GM18517 (cell line): Measurements from ENCODE around the gene RHBDF2.
"Not testable (repeated sequence)": the region's sequence is repeated elsewhere in the genome, so short reads cannot be mapped to it uniquely, and the experiment has no call there.

Experiments
- ATAC-seq: cut with Tn5 transposase; IDR thresholded peaks from one replicate; pipeline ENCODE4 v1.9.1; 2021; ENCODE audit warnings: mild to moderate bottlenecking, moderate library complexity; ENCODE audit not compliant: unreplicated experiment

RHBDF2 gene

DNA sequence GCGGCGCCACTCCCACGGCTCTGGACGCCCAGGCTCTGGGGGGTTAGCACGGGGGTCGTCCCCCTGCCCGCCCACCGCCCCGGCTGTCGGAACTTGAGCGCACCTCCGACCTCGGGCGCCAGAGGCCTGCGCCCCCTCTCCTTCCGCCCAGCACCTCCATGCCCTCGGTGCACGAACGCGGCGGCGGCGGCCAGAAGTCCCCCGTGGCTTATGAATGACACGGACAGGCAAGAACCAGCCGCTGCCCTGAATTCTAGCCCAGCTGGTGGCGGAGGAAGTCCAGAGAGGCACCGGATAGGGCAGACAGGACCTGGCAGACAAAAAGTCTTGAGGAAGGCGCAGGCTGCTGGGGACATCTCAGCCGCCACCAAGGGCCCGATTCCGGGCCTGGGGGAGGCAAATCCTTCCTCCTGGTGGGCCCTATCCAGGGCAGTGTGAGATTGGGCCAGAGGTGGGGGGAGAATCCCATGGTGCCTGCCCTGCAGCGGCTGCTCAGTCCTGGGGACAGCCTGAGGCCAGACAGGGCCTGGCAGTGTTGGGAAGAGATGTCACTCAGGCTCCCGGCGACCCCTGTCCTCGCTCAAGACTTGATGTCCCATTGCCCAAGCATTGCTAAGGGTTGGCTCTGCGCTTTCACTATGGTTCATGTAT is 37.2 kb upstream of the RHBDF2 start:
- ATAC-seq, result no peak

DNA sequence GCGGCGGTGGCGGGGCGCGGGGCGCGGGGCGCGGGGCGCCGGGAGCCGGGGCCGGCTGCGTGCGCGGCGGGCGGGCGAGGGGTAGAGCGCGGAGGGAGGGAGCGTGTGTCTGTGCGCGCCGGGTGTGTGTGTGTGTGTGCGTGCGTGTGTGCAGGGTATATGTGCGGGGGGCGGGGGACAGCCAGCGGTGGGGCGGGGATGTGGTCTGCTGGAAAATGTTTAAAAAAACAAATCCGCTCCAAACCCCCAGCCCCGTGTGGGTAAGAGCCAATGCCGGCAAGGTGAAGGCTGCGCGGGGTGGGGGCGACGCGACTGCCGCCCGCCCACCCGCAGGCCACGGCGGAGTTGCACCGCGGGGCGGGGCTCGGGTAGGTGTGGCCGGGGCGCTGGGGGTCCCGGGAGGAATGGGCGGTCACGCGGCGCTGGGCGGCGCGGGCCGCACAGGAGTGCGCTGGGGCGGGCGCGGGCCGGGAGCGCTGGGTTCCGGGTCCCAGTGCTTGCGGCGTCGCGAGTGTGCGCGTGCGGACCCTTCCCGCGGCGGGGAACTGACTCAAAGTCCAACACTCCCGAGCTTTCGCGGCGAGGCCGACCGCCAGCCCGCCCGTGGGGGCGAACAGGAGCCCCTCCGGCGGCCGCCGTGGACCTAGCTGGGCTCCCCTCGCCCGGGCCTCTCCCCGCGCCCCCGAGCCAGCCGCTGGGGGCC is 36.5 kb upstream of the RHBDF2 start, which contains the start of gene CYGB:
TSS of gene CYGB (minus strand) at position 132 of the 703 bp plus-strand sequence. CDS start 167 bp downstream, outside the sequence.
- no peak for ATAC-seq

DNA sequence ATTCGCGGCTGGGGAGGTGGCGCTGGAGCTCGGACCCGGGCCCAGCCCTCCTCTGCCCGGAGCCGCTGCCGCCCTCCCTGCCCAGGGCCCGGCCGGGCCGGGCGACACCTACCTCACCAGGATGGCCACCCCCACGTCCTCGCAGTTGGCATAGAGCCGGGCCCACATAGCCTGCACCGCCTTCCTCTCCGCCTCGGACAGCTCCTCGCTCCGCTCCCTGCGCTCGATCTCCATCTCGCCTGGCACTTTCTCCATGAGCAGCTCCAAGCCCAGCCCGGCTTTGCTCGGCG is 36.0 kb upstream of the RHBDF2 start:
- no peak for ATAC-seq

DNA sequence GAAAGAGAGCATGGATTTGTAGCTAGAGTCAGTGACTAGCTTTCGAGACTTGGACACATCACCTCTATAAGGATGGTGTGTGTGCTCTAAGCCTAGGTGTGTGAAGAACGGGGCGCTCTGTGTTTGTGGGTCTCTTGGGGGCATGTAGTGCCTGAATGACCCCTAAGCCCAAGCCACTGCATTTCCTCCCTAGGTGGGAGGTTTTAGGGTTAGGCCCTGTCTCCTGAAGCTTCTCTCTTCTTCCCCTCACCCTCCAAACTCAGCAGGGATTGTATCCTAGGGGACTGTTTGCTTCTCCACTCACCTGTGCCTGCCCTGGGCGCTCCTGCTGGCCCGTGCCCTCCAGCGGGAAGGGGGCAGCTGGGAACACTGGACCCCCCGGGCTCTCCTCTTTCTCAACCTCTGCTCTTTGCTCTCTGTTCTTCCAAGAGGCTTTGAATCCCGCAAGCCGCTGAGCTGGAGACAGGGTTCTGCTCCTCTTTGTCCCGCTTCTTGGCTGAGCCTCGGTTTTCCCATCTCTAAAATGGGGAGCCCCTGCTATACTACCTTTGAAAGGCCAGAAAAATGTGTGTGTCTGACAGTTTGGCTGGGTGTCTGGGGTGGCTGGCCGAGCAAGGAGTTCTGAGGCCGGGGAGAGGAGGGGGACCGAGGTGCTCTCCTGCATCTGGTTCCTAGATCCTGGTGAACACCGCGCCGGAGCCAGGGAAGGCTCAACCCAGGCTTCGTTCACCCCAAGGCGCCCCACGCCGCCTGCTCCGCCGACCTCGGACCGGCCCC is 35.5 kb upstream of the RHBDF2 start:
- ATAC-seq, result no peak

DNA sequence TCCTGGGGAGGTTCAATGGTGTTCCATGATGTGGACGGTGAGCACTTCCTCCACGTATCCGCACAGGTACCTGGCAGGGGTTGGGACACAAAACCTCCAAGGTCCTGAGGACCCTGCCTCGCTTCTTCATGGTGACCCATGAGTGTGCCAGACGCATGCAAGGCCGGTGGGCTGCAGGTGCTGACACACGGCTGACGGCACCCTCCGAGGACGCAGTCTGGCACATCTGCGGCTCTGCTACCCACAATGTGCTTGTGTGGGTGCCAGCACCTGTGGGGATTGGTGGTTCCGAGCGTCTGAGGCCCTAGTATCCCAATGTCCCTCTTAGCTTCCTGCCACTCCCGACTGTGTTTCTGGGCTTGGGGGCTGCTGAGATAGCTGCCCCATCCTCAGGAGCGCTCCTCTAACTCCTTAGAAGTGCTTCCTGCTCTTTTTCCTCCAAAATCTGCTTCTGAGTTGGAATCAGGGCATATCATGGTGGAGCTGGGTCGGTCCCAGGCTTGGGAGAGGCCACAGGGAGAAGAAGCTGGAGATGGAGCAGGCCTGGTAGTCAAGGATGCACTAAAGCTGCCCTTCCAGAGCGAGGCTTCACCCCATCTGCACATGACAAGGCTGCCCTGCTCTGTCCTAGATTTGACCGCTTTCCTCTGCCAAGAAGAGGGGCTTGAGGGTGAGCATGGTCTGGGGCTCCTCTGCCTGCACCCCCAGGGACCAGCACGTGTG is 34.7 kb upstream of the RHBDF2 start:
- no peak for ATAC-seq

DNA sequence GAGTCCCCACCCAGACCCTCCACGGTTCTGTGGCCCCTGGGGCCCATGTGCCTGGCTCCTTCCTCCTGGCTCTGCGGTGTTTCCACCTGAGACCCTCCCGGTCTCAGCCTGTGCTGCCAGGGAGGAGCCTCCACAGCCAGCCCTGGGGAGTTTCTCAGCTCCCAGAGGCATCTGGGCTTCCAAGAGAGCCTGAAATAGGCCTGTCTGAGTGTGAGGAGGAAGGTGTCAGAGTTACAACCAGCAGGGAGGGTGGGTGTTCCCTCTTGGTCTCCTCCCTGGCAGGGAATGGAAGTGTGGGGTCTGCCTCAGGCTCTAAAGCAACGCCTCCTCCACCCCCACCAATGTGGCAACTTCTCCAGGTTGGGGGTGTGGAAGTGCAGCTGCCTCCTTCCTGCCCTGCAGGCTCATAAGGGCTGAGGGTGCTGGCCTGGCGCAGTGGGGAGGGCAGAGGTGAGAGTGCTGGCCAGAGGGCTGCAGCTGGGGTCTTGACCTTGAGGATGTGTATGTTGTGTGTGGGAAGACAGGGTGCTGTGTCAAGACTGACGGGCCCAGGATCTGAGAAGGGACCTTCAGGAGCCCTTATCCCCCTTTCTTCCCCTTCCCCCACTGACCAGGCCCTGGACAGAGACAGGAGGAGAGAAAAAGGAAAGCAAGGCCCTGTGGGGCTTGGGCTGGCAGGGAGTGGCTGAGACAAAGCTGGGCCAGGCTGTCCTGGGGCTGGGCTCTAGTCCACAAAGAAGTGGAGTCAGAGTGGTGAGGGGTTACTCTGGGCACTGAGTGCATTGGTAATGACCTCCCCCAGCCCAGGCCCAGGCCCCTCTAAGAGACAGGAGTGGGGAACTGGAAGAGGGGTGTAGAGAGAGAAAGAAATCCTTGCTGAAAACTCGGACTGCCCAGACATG is 33.9 kb upstream of the RHBDF2 start:
- ATAC-seq, result no peak

DNA sequence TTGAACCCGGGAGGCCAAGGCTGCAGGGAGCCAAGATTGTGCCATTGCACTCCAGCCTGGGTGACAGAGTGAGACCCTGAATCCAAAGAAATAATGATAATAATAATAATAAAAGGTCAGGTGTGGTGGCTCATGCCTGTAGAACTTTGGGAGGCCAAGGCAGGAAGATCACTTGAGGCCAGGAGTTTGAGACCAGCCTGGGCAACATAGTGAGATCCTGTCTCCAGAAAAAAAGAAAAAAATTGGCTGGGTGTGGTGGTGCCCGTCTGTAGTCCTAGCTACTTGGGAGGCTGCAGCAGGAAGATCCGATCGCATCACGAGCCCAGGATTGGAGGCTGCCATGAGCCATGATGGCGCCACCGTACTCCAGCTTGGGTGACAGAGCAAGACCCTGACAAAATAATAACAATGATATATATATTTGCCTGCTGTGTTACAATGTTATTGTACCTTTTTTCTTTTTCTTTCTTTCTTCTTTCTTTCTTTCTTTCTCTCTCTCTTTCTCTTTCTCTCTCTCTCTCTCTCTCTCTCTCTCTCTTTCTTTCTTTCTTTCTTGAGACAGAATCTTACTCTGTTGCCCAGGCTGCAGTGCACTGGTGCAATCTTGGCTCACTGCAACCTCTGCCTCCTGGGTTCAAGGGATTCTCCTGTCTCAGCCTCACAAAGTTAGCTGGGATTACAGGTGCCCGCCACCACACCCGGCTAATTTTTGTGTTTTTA is 32.6 kb upstream of the RHBDF2 start:
- not testable (repeated sequence) for ATAC-seq

DNA sequence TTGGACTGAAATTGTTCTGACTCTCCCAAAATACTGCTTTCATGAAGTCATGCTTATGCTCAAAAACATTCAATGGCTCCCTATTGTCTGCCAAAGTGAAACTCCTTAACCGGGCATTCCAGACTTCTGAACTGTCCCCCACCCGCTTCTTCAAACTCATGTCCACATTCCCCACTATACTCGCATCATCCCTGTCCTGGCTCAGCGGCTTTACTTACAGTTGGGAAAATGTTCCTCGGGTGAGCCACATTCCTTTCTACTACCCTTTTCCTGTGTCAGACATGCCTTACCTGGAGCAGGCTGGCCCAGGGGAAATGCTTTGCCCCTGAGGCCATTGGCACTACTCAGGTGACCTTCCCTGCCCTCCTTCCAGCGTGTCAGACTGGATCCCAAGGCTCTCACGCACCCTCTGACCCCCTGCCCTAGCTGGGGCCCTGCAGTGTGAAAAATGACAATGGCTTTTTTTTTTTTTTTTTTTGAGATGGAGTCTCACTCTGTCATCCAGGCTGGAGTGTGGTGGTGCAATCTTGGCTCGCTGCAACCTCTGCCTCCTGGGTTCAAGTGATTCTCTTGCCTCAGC is 30.9 kb upstream of the RHBDF2 start:
- ATAC-seq, result no peak

DNA sequence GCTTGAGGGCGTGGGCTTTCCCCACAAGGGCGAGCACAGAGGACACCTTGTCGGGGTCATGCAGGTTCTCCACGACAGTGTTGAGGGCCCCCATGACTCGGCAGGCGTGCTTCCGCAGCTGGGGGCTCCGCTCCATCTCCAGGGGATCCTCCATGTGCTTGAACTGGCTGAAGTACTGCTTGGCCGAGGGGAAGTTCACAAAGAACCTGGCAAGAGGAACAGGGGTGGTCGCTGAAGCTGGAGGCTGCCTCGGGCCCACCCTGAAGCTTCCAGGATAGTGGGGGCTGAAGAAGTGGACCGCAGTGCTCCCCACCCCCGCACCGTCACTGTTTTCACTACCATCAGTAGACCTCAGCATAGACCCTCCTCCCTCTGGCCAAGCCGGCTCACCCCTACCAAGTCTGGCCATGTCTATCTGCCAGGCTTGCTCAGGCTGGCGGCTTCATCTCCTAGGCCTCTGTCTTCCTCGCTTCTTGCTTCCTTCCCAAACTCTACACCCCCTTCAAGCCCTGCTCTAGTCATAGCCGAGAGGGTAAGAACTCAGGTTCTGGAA is 30.3 kb upstream of the RHBDF2 start:
- no peak for ATAC-seq

DNA sequence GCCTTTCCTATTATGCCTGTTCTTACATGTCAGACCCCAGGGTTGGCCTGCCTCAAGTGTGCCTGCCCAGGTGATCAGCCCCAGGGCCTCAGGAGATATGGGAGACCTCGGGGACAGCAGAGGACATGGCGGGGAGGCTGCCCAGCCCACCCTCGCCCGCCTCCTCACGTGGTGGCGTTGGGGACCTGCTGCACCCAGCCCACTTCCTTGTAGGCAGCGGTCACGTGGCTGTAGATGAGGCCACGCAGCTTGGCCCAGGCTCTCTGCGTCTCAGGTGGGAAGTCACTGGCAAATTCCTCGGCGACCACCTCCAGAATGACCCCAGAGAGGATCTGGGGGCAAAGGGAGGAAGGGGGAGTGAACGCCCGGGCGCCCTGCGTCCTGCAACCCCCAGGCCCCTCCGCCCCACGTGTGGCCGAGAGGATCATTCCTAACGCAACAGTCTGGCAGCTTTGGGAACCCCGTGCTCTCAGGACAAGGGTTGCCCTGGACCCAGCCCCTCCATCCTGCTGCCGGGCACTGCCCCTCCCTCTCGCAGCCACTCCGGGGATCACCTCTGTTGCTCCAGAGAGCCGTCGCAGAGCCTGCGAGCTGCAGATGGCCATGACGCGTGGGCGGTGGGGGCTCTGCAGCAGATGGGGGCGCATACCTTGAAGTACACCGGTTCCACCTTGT is 29.7 kb upstream of the RHBDF2 start:
- no peak for ATAC-seq

DNA sequence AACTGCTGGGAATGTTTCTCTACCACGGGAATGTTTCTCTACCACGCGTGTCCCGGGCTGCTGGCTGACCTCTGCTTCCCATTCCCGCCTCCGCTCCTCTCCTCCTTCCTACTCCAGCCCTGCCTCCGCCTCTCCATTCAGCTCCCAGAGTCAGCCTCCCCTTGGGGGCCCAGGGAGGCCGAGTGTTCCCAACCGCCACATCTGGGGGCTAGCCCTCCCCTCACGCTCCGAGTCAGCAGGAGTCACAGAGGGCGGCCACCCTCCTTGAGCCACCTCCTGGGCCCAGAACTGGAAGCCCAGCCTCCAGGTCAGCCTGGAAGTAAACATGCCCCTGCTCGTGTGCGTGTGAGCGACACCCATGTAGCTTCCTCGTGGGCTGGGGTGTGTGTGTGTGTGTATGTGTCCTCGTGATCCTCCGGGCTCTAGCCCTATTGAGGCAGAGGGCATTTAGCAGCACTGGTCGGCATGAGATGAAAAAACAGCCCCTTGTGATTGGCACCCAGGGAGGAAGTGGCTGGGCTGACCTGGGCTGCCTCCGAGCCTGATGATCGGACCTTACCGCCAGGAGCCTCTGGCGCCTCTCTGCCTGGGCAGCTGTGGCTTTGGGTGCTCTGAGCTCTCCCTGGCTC is 29.0 kb upstream of the RHBDF2 start:
- no peak for ATAC-seq

DNA sequence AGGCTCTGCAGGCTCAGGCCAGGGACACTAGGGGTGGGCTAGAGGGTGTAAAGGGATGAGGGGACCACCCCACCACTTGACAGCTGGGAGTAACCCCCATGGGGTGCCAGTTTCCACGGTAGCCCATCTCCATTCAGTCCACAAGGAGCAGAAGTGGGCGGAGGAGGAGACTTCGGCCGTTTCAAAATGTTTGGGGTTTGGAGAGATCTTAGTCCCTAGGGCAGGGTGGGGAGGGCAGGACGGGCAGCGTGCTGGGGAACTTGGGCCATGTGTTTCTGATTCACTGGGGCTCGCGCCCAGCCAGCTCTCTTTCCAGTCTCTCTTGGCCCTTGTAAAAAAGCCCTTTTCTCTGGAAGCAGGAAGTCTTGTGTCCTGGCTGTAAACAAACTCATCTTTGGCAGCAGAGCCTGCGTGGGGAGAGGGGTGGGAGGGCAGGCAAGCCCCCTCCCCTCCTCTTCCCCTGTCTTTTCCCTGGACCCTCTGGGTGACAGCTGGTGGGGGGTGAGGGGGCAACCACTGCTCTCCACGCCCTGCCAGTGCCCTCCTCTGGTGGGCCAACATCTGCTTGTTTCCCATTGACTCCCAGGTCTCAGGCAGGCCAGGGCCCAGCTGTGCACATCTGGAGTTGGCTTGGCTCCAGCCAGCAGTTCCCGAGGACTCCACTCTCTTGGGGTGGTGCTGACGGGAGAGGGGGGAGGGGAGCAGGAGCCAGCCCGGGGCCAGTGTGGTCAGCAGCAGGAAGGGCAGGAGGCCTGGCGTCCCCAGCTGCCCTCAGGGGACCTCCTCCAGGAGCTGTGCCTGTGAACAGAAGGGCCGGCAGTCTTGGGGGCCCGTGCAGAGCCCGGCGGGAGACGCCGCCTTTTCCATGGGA is 28.2 kb upstream of the RHBDF2 start:
- no peak for ATAC-seq

DNA sequence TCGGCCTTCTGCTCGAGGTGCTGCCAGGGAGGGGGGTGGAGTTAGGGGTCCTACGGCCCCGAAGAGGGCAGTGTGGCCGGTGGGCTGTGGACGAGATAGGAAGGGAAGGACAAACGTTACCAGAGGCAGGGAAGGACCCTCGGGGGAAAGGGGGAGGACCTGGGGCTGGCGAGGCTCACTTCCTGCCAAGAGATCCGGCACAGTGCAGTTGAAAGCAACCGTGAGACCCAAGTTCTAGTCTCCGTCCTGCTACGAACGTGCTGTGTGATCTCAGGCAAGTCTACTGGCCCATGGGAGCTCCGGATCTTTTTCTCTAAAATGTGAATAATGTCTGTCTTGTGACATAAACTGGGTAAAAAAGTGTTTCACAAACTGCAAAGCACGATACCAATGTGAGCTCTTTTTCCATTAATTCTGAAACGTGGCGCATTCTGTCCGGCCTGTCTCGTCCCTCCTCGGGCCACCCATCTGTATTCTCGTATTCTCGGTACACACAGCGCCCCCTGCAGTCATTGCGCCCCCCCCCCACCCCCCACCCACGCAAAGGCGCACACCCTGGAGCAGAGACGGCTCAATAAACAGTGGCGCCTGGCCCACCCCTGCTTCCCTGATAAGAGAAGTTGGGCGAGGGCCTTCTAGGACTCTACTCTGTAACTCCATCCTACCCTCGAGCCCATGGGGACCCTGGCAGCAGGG is 27.5 kb upstream of the RHBDF2 start:
- ATAC-seq, result no peak

DNA sequence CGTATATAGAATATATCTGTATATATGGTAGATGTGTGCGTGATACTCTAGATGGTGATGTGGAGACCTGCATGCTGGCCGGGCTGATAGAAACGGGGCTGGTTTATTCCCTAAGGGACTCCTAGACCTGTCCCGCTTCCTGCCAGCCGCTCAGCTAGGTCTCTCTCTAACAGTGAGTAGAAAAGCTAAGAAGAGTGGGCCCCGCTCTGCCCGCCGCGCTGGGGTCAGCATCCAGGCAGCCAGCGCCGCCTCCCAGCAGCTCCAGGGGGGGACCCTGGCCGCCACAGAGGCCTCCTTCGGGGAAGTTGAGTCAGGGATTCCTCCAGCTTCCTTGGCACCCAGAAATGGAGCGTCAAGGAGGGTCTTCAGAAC is 26.9 kb upstream of the RHBDF2 start:
- ATAC-seq, result peak; percentile 38

DNA sequence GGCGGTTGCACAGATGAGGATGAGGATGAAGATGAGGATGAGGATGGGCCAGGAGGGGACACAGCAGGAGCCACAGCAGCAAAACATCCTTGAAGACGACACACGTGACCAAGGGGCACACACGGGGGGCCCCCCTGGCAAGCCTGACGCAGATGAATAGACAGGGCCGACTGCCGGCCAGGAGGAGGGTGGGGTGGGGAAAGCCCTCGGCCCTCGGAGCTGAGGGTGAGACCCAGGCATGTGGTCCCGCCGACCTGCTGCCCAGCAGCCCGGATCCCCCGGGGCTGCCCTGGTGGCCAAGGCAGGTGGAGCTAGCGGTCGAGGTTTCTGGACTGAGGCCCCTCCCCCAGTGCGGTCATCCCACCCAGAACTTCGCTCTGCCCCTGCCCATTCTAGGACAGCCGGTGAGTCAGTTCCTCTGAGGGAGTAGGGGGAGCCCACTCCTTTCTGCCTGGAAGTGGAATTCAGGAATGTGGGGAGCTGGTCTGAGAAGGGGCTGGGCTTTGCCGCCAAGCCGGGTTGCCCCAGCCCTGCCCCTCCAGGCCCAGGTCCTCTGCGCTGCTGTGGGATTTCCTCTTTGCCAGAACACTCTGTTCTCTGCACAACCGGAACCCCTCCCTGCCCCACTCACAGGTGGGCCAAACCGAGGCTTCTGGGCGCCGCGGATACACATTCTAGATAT is 26.3 kb upstream of the RHBDF2 start:
- peak; percentile 48 for ATAC-seq

DNA sequence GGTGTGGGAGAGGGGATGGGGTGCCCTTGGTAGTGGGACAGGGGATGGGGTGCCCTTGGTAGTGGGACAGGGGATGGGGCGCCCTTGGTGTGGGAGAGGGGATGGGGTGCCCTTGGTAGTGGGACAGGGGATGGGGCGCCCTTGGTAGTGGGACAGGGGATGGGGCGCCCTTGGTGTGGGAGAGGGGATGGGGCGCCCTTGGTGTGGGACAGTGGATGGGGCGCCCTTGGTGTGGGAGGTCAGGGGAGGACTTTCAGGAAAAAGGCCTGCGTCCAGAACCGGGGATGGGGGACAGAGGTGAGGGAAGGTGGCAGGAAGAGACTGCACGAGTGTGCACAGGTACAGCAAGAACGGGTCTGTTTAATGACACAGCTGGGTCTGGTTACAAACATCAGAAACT is 25.8 kb upstream of the RHBDF2 start:
- not testable (repeated sequence) for ATAC-seq
